Right atrium auricular region (tissue), 2 donors: ENCODE measurements around the gene SORCS1. TPM values are rescaled to one million over a fixed set of nuclear protein-coding genes. Genes with fewer than 3 reads are reported as not detected.

Experiments
- DNase-seq: peaks from one replicate; pipeline ENCODE4 v3.0.0-alpha.2; 2019; ENCODE audit warnings: low spot score
- H3K27ac ChIP-seq, 2 donors: fragments of 200-600 bp; sonication (generic); 1 replicate in 1 of 2; 2 replicates in 1 of 2; pipeline ENCODE4 v1.5.1; 2016 to 2019
- H3K27me3 ChIP-seq, 2 donors: fragments of 200-600 bp; sonication (generic); one replicate each; pipeline versions ENCODE4 v1.5.1 to v1.6.0; 2017 to 2019
- H3K36me3 ChIP-seq: fragments of 200-600 bp; sonication (generic); one replicate; pipeline ENCODE4 v1.5.1; 2016
- H3K4me1 ChIP-seq, 2 donors: fragments of 200-600 bp; sonication (generic); one replicate each; pipeline versions ENCODE4 v1.5.1 to v1.6.0; 2017 to 2019
- H3K4me3 ChIP-seq, 2 donors: fragments of 200-600 bp; sonication (generic); 1 replicate in 1 of 2; 2 replicates in 1 of 2; pipeline ENCODE4 v1.5.1; 2017 to 2019; ENCODE audit warnings: mild to moderate bottlenecking in 1 of 2, moderate library complexity in 1 of 2
- H3K9me3 ChIP-seq, 2 donors: fragments of 200-600 bp; sonication (generic); one replicate each; pipeline ENCODE4 v1.5.1; 2019
- CTCF ChIP-seq, 2 donors: fragments of 200-600 bp; sonication (generic); IDR thresholded peaks; one replicate each; pipeline ENCODE4 v1.5.1; 2019; ENCODE audit warnings: antibody characterized with exemption in 2 of 2
- total RNA-seq, 2 donors: library from RNA; depleted of rRNA; stranded (reverse); fragments of >200 nt; gene quantifications; one replicate each; pipeline ENCODE4 v1.1.0, GENCODE V29; 2016

SORCS1 gene
- total RNA-seq, 2 donors from 2014 or later, result 1.6 to 4.2 TPM

- no peak overlapping the region for H3K27ac ChIP-seq
- H3K27me3 ChIP-seq, result no peaks in the 10 kb centered on the region
- H3K4me1 ChIP-seq, result no peaks in the 10 kb centered on the region
- no peak for TF ChIP-seq CTCF (IDR thresholded peaks at IDR 0.05)
- H3K36me3 ChIP-seq, result no peaks in the 10 kb centered on the region
- H3K9me3 ChIP-seq, result peaks cover 0 to 10% of the 10 kb centered on the region in 2 donors
- H3K4me3 ChIP-seq, result no peak overlapping the region
- no peak for DNase-seq
Measured at GRCh38 chr10:107011992-107012391, 152.5 kb downstream of the SORCS1 start.

GRCh38 chr10:107011105-107011504, 153.4 kb downstream of the SORCS1 start:
- Histone ChIP-seq H3K27ac (no peak overlapping the region), H3K4me1 (no peaks in the 10 kb centered on the region), H3K36me3 (no peaks in the 10 kb centered on the region), H3K9me3 (peaks cover 0 to 6% of the 10 kb centered on the region in 2 donors), H3K27me3 (no peaks in the 10 kb centered on the region), H3K4me3 (no peak overlapping the region)
- DNase-seq, result no peak
- TF ChIP-seq CTCF (IDR thresholded peaks at IDR 0.05), result no peak

GRCh38 chr10:107010531-107010930, 154.0 kb downstream of the SORCS1 start:
- H3K27me3 ChIP-seq, result no peaks in the 10 kb centered on the region
- H3K9me3 ChIP-seq, result peaks cover 0 to 6% of the 10 kb centered on the region in 2 donors
- H3K4me3 ChIP-seq, result no peak overlapping the region
- no peak overlapping the region for H3K27ac ChIP-seq
- H3K4me1 ChIP-seq, result no peaks in the 10 kb centered on the region
- DNase-seq, result no peak
- H3K36me3 ChIP-seq, result no peaks in the 10 kb centered on the region
- TF ChIP-seq CTCF (IDR thresholded peaks at IDR 0.05), result no peak

- no peak overlapping the region for H3K27ac ChIP-seq
- no peak for DNase-seq
- no peak for TF ChIP-seq CTCF (IDR thresholded peaks at IDR 0.05)
- H3K27me3 ChIP-seq, result no peaks in the 10 kb centered on the region
- no peaks in the 10 kb centered on the region for H3K36me3 ChIP-seq
- H3K9me3 ChIP-seq, result peaks cover 0 to 6% of the 10 kb centered on the region in 2 donors
- H3K4me3 ChIP-seq, result no peak overlapping the region
- H3K4me1 ChIP-seq, result no peaks in the 10 kb centered on the region
Measured at GRCh38 chr10:107004362-107004761, 160.1 kb downstream of the SORCS1 start.

- H3K27ac ChIP-seq, result no peak overlapping the region
- no peaks in the 10 kb centered on the region for H3K4me1 ChIP-seq
- H3K4me3 ChIP-seq, result no peak overlapping the region
- H3K27me3 ChIP-seq, result no peaks in the 10 kb centered on the region
- H3K9me3 ChIP-seq, result peaks cover 0 to 3% of the 10 kb centered on the region in 2 donors
- TF ChIP-seq CTCF (IDR thresholded peaks at IDR 0.05), result no peak
- H3K36me3 ChIP-seq, result no peaks in the 10 kb centered on the region
- DNase-seq, result no peak
Measured at GRCh38 chr10:107002068-107002467, 162.4 kb downstream of the SORCS1 start.

GRCh38 chr10:106999118-106999707, 165.3 kb downstream of the SORCS1 start:
- Histone ChIP-seq H3K4me1 (no peaks in the 10 kb centered on the region), H3K9me3 (no peaks in the 10 kb centered on the region), H3K27ac (no peak overlapping the region), H3K36me3 (no peaks in the 10 kb centered on the region), H3K4me3 (no peak overlapping the region), H3K27me3 (no peaks in the 10 kb centered on the region)
- DNase-seq, result no peak
- TF ChIP-seq CTCF (IDR thresholded peaks at IDR 0.05), result no peak
